NCI-H2107 (cell line): ENCODE data around the gene PLA2G12A.

ENCODE experiments used
- DNase-seq: peaks from one replicate; lab custom pipeline; 2025; lab: John Stamatoyannopoulos, UW

The PLA2G12A gene

DNA sequence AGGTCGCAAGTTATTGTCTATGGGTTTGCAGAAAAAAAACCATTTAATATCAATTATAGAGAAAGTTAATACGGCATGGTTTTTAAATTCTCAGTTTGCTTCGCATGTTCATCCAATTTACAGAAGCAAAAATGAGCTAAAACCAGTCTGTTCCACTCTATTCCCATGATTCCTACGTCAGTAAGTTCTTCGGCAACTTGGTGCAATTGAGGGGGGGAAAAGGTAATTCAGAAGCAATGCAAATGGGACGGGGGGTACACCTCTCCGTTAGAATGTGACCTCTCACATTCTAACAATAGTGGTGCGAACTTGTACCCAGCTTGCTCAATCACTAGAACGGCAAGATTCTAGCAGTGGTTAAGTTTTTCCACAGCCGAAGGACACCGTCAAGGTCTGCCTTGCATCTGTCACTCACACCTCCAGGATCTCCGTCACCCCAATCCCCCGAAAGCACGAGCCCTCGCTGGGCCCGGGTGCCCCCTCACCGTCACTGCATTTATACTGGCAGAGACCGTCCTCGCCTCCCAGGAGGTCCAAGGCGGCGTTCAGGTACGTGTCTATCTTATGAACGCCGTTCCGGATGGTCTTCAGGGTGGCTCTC lies 653 bp downstream of the PLA2G12A start:
- no peak for DNase-seq

DNA sequence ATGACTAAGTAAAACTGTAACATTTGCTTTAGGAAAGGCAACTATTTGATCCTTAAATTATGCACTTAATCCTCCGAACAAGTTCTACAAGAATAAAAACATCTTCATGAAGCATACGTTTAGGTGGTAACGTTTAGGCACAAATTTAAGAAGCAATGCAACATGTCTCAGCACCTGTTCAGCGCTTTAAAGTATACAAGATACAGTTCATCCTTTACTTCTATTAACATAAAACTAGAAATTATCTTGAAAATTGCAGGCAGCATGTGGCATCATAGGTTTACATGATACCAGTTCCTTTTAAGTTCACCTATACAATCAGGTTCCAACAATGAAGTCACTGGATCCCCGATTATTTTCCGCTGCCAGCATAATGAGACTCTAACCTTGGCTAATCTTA lies 1.5 kb downstream of the PLA2G12A start:
- DNase-seq: no peak

DNA sequence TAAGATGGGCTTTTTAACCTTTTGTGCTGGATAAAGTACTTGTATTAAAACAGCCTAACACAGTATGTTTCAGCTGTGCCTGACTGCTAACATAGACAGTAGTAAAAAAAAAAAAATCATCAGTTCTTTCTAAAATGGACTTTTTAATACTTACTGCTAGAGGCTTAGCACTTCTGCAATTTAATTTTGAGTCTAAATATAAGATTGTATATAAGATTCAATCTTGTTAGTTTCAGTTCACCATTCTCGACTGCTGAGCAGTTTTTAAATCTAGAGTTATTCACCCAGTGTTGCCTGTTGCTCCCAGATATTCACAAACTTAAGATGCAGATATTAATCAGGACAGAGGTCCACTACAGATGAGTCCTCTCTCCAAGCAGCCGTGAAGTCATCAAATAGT lies 6.8 kb downstream of the PLA2G12A start:
- DNase-seq: no peak

DNA sequence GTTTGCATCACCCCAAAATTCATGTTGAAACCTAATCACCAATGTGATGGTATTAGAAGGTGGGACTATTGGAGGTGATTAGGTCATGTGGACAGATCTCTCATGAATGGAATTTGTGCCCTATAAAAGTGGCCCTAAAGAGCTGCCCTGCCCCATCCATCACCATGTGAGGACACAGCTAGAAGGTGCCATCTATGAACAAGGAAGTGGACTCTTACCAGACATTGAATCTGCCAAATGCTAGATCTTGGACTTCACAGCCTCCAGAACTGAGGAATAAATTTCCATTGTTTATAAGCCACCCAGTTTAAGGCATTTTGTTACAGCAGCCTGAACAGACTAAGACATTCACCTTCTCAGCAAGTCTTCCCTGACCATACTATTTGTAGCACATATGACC lies 7.5 kb downstream of the PLA2G12A start:
- DNase-seq: no peak

DNA sequence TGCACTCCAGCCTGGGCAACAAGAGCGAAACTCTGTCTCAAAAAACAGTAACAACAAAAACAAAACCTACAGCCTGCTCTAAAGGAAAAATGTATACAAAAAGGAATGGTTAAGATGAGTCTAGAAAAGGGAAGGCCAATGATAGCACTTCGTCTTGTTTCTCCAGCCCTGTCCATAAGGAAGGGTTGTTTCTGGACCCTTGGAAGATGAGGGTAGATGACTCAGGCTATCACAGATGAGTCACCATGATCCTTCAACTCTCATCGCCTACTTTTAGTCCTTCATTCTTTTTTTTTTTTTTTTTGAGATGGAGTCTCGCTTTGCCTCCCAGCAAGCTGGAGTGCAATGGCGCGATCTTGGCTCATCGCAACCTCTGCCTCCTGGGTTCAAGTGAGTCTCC lies 8.8 kb downstream of the PLA2G12A start:
- DNase-seq: no peak

DNA sequence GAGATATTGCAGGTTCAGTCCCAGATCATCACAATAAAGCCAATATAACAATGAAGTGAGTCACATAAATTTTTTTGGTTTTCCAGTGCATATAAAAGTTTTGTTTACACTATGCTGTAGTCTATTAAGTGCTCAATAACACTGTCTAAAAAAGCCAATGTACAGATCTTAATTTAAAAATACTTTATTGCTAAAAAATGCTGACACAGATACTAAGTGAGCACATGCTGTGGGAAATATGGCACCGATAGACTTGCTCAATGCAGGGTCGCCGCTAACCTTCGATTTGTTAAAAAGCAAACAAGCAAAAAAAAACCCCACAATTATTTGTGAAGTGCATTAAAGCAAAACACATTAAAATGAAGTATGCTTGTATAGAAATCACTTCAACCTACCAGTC lies 10.3 kb downstream of the PLA2G12A start:
- DNase-seq: no peak

DNA sequence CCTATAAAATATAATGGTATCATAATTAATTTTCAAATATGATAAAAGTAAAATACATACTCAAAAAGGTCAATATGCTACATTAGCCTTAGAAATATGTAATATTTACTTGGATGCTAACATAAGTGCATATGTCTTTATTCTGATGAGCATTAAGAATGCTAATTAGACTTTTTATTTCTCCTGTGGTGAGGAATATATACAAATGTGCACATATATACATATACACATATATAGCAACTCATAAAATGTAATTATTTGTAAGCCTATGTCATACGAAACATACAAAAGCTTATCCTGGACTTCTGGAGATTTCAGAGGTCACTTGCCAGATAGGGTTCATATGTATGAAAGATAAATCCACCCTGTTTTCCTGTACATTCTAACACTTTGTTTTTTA lies 11.1 kb downstream of the PLA2G12A start:
- no peak for DNase-seq

DNA sequence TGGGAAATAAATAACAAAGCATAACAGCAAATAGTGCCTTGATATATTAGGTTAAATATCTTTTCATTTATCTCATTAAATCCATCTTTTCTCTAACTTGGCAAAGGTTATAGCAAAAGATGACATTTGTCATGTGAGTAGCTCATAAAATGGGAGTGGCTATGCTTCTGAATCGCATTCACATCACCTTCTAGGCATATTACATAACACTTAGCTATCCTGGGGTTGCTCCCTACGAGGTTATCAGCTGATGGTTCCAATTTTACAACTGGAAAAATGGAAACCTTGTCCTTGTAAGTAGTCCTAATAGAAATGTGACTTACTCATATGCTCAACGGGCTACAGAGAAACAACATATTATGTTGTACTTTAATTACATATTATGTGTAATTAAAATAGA lies 16.4 kb downstream of the PLA2G12A start:
- DNase-seq: no peak

DNA sequence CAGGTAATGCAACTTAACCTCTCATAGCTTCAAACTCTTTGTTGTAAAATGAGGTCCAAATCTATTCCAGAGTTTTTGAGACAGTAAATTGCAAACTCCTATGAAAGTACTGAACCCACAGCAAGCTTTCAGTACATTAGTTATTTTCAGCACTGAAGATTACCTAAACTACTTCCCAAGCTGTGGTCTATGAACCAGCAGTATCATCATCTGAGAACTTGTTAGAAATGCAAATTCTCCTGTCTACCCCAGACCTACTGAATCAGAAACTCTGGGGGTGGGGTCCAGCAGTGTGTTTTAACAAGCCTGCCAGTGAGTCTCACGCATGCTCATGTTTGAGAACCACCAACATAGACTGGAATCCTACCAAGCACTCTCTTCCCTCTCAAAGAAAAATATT lies 20.9 kb downstream of the PLA2G12A start:
- DNase-seq: no peak

DNA sequence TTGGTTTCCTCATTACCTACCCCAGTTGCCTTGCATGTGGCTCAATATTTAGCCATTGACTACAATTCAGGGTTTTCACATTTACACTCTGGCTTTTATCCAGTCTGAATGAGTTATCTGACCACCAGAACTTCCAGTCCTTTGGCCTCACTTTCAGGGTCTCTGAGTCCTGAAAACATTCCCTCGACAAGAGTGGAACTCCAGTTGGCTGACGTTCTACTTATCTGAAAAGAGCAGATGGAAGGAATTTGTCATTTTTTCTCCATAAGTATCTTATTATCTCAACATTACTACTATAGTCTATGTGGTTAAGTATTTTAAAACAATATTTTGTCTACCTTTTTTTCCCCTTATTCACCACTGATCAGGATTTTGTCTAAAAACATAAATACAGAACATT lies 21.4 kb downstream of the PLA2G12A start:
- no peak for DNase-seq

DNA sequence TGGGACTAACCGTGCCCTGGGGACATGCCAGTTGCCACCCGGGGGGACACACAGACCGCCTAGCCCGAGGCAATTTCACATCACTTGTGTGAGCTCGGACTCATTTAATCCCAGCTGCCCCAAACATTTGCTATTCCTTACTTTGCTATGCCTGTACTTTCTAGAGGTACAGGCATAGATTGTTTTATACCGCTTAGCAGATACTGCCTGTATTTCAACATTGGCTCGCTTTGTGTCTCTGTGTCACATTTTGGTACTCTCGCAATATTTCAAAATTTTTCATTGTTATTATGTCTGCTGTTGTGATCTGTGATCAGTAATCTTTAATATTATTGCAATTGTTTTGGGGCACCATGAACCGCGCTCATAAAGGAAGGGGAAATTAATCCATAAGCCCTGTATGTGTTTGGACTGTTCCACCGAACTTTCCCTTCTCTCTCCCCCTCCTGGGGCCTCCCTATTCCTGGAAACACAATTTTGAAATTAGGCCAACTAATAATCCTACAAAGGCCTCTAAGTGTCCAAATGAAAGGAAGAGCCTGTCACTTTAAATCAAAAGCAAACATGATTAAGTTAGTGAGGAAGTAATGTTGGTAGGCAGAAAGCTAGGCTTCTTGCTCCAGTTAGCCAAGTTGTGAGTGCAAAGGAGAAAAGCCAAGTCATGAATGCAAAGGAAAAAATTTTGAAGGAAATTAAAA lies 26.1 kb downstream of the PLA2G12A start:
- no peak for DNase-seq

DNA sequence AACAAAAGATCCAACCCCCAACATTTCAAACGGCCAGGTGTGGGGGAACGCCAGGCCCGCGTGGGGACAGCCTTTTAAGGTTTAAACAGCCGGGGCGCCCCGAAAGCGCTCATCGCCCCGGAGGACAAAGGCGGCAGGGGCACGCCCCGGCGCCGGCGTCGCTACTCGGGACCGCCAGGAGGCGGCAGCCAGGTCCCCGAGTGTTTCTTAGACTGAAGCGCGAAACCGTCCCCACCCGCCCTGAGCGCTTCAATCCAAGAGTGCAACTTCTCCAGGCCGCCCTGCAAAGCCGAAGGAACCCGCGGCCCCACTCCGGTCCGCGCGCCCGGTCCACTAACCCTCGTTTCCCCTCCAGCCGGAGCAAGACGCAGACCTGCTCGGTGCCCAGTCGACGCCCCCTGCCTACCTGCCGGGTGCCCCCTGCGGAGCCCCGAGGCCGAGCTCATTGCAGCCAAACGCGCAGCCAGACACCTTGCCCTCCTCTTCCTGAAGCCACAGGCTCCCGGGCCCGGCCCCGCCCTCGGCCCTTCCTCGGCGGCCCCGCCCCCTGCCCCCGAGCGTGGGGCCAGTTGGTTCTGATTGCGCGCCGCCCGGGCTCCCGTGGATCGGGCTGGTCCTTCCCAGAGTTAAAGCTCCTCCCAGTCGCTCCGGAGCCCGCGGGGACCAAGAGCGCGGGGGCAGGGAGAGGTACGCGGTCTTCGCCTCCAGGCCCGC lies 26.8 kb downstream of the PLA2G12A start, which contains the start of gene CASP6:
Gene CASP6 (minus strand): TSS at position 496 of the 714 bp plus-strand sequence. CDS start 50 bp downstream, at position 446.
- DNase-seq: peak; percentile 17

DNA sequence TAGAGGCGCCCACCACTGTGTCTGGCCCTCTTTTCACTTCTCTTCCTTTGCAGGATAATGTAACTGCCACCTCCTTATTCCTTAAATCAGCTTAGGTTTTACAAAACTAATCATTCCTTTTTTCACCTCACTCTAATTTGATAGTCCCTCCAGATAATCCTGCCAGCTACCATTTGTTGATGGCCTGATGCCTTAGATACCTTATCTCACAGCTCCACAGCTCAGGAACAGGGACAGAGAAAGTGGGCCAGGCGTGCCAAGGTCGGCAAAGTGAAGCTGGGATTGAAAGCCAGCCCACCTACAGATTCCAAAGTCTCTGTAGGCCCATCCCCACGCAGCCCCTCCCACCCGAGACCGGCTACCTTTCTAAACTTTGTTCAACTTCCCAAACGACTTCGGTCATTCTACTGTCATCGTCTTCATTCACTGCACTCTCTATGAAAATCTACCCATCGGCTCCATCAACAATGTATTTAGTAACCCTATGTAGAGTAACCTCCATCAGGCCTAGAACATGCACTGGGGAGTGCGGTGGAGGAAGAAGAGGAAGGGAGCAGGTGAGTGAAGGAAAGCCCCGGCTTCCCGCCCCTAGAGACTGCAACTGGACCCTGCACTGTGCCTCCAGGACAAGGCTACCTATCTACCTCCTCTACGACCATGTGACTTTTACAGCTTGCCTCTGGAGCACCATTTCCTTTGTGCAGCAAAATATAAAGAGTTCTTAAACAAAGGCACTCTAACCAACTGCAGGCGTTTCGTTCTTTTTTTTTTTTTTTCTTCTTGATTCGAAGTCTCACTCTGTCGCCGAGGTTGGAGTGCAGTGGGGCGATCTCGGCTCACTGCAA lies 28.1 kb downstream of the PLA2G12A start:
- DNase-seq: no peak

DNA sequence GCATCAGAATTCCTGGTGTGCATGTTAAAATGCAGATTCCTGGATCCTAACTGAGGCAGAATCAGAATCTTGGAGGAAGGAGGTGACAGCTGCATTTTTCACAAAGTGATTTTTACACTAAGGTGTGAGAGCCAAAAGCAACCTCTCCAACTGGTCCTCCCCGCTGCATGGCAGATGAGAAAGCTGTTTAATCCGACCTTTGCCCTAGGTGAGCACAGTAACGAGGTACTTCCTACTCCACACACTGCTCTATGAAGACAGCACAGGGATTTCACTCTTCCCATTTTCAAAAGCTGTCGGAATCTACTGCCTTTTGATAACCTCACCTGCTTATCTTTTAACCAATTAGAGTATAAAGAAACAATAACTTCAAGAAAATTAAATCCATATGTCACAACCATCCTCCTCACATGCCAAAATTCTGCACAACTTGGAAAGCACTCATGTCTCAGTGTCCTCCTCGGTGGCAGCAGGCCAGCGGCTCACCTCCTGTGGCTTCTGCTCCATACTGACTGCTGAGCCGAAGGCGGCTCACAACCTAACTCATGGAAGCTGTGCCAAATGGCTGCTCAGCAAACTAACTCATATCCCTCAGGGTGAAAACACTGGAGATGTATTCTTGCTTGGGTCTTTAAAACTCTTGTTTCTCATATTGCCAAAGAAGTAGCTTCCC lies 30.2 kb downstream of the PLA2G12A start:
- DNase-seq: no peak

DNA sequence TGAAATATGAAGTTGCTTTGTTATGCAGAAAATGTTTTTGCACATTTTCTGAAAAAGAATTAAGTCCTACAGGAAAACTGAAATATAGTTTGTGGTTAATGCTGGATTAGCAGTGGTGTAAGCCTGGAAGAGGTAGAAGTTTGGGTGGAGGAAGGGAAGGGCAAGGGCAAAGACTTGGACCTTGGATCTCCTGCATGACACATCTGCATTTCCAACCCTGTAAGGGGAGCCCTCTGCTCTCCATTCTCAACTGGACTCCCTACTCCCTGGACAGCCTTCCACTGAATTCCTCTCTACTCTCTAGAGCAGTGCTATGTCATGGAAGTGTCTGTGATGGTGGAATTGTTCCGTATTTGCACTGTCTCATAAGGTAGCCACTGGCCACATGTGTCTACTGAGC lies 31.2 kb downstream of the PLA2G12A start:
- no peak for DNase-seq

DNA sequence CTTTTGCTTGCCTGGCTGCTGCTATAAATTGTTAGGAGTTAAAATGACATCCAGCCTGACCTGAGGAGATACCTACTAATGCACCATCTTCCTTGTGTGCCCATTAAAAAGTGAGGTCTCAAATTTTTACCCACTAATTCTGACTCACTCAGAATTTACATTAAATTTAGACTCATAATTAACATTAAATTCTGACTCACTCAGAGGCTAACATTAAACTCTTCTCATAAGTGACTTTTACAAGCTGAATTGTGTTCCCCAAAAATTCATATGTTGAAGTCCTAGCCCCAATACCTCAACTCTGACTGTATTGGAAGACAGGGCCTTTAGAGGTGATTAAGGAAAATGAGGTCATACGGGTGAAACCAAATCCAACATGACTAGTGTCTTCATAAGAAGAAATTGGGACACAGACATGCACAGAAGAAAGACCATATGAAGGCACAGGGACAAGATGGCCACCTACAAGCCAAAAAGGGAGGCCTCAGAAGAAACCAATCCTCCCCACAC lies 38.4 kb downstream of the PLA2G12A start:
- DNase-seq: no peak

DNA sequence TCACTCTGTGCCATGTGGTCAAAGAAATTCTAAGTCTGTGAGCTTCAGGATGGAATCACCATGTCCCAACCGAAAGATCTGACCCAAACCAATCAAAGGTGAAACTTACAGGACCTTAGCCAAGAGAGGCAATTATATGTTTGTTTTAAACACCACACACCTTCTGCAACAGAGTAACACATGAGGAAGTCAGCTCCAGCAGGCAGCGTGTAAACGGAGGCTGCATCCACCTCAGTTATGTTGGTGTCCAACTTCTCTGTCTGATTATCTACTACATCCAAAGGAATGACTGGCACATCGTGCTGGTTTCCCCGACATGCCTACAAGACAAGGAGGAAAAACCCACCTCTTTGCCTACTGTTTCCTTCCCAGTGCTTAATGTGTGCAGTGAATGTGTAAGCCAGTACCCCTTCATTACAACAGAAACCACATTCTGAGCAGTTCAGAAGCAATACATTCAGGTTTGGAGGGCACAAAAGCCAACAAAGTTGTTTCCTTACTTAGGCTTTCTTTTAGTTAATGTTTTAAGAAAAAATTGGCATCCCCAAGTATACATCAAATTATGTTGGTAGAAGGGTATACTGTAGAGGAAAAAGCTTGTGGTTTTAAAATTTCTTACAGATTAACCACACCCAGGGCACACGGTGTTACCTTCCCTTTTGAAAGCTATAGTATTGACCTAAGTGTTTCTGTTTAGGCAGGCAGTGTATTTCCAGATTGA lies 39.0 kb downstream of the PLA2G12A start:
- no peak for DNase-seq

DNA sequence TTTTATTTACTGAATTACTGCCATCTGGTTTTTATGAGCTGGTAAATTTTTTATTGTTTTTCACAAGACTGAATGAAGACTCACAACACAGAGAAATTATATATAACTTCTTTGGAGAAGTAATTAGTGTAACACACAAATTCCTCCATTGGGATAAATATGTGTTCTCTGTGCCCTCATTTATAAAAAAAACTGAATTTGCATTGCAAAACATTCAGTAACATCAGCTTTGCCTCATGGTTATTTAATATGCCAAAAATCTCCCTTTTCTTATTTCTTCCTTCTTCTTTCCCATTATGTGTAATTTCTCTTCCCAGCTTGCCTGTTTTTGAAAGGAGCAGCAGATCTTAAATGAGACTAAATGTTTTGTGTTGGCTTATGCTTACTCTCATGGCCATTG lies 45.1 kb downstream of the PLA2G12A start:
- no peak for DNase-seq

DNA sequence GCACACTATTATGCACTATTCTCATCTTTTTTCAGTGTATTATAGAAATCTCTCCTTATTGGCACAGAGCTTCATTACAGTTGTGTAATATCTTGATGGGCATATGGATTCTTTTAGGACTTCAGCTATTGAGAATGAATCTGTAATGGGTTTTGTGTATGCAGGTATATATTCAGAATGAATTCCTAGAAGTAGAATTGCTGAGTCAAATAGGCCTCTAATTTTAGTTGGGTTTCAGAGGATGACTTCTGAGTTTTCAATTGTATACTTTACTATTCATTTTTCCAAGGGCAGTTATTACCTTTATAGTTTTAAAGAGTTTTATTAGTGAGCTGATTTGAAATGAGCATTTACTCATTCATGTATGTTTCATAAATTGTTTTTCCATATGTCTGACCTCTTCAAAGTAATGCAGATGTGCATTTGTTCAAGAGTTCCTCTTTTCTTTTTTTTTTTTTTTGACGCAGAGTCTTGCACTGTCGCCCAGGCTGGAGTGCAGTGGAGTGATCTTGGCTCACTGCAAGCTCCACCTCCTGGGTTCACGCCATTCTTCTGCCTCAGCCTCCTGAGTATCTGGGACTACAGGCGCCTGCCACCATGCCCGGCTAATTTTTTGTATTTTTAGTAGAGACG lies 46.1 kb downstream of the PLA2G12A start:
- no peak for DNase-seq

DNA sequence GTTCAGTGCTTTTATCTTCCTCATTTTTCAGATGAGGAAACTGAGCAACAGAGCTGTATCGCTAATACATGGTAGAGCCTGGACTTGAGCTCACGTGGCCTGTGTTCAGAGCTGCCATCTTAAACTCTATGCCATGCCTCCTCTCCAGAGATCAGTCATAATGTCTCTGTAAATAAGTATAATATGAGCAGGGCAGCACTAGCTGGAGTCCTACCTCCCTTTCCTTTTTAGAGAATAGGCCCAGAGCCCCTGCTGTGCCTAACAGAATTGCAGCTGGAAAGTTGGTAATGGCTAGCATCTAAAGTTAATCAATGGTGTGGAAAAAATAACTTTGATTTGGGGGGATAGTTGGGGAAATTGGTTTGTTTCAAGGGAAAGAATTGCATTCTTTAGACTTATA lies 47.0 kb downstream of the PLA2G12A start:
- no peak for DNase-seq
